Ishikawa (cell line): ENCODE data around the gene ITCH.

ENCODE experiments used
- CEBPB ChIP-seq: IDR thresholded peaks from 2 replicates; pipeline ENCODE4 v1.6.1; 2012
- CREB1 ChIP-seq: IDR thresholded peaks from 2 replicates; pipeline ENCODE4 v1.6.1; 2012; ENCODE audit warnings: low read depth
- EGR1 ChIP-seq: IDR thresholded peaks from 2 replicates; pipeline ENCODE4 v1.6.1; 2012
- EP300 ChIP-seq: IDR thresholded peaks from 2 replicates; pipeline ENCODE4 v1.6.1; 2012; ENCODE audit warnings: borderline replicate concordance
- TAF1 ChIP-seq: IDR thresholded peaks from 2 replicates; pipeline ENCODE4 v1.6.1; 2012; ENCODE audit warnings: low read depth, mild to moderate bottlenecking
- TCF12 ChIP-seq: IDR thresholded peaks from 2 replicates; pipeline ENCODE4 v1.6.1; 2012; ENCODE audit warnings: low read depth
- TF ChIP-seq, protein P1 (sequence below): IDR thresholded peaks from 2 replicates; pipeline ENCODE4 v1.6.1; 2012; ENCODE audit warnings: low read depth, mild to moderate bottlenecking
- TF ChIP-seq, protein P2 (sequence below): IDR thresholded peaks from 2 replicates; pipeline ENCODE4 v1.6.1; 2012

DNA sequence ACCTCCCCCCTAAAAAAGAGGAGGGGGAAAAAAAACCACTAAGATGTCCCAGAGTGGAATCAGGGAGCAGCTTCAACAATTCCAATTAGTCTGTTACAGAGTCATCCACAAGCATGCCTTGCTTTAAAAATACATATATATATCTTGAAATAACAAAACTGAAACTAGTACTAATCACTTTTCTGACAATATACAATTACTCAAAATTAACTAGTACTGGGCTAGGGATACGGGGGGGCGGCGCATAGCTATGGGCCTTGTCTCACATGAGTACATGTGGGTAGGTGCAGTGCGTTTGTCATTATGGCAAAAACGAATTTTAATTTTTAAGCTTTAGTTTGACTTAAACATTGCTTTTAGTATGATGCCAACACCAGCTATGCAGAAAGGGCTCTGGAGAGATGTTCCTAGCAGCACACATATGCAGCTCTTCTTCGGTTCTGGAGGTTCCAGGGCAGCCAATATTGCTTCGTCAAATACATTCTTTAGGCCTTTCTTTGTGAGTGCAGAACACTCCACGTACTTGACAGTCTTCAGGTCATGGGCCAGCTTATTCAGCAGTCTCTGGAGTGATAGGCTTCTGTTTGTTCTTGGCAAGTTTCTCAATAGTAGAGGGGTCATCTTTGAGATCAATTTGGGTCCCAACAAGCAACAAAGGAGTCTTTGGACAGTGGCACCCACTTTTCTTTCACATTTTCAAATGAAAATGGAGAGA, 38.8 kb downstream of the ITCH start:
- TF ChIP-seq, protein P1, sequence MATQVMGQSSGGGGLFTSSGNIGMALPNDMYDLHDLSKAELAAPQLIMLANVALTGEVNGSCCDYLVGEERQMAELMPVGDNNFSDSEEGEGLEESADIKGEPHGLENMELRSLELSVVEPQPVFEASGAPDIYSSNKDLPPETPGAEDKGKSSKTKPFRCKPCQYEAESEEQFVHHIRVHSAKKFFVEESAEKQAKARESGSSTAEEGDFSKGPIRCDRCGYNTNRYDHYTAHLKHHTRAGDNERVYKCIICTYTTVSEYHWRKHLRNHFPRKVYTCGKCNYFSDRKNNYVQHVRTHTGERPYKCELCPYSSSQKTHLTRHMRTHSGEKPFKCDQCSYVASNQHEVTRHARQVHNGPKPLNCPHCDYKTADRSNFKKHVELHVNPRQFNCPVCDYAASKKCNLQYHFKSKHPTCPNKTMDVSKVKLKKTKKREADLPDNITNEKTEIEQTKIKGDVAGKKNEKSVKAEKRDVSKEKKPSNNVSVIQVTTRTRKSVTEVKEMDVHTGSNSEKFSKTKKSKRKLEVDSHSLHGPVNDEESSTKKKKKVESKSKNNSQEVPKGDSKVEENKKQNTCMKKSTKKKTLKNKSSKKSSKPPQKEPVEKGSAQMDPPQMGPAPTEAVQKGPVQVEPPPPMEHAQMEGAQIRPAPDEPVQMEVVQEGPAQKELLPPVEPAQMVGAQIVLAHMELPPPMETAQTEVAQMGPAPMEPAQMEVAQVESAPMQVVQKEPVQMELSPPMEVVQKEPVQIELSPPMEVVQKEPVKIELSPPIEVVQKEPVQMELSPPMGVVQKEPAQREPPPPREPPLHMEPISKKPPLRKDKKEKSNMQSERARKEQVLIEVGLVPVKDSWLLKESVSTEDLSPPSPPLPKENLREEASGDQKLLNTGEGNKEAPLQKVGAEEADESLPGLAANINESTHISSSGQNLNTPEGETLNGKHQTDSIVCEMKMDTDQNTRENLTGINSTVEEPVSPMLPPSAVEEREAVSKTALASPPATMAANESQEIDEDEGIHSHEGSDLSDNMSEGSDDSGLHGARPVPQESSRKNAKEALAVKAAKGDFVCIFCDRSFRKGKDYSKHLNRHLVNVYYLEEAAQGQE, result no peak
- TF ChIP-seq, protein P2, sequence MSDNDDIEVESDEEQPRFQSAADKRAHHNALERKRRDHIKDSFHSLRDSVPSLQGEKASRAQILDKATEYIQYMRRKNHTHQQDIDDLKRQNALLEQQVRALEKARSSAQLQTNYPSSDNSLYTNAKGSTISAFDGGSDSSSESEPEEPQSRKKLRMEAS, result no peak
- TF ChIP-seq CEBPB (no peak), EP300 (no peak), CREB1 (no peak), TCF12 (no peak), TAF1 (no peak), EGR1 (no peak)
